ENCODE results near the gene KDELR1. TPM values are rescaled to one million over a fixed set of nuclear protein-coding genes. Genes with fewer than 3 reads are reported as not detected.
A peak's percentile ranks its signal among the peaks of the same experiment; 100 is the strongest.

Gene KDELR1
- total and polyA plus RNA-seq, 12 donors, result 63.4 to 201 (median 153) TPM

DNA sequence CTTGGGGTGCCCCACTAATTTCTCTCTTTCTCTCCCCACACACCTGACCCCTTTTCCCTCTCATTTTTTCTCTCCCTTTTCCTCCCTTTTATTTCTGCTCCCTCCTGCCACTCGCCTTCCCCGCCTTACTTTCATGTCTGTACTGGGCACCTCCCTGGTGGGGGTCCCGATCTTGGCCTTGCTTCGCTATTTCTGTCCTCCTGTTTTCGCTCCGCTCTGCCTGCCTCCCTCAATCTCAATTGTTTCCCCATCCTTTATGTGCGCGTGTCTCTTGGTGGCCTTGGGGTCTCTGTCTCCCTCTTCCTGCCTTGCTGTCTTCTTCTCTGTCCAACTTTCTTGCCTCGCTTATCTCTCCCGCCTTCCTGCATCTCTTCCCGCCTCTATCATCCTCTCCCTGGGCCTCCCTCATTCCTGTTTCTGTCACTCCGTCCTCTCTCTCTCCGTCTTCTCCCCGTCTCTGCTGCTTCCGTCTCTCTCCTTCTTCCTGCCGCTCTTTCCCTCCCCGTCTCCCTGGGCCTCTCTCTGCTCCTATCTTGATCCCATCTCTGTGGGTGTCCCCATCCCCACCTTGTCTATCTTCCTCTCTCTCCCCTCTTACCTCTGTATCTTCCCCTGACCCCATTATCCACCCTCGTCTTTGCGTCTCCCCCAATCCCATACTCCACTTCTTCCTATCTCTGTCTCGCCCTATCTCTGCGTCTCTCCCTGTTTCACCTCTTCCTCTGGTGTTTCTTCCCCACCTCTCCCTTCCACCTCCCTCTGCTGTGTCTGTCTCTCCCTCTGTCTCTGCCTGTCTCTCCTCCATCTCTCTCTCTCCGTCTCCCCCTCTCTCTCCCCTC is 6.1 kb upstream of the KDELR1 start:
- no peak for TF ChIP-seq POLR2A (IDR thresholded peaks at IDR 0.05)
- TF ChIP-seq, protein P1, sequence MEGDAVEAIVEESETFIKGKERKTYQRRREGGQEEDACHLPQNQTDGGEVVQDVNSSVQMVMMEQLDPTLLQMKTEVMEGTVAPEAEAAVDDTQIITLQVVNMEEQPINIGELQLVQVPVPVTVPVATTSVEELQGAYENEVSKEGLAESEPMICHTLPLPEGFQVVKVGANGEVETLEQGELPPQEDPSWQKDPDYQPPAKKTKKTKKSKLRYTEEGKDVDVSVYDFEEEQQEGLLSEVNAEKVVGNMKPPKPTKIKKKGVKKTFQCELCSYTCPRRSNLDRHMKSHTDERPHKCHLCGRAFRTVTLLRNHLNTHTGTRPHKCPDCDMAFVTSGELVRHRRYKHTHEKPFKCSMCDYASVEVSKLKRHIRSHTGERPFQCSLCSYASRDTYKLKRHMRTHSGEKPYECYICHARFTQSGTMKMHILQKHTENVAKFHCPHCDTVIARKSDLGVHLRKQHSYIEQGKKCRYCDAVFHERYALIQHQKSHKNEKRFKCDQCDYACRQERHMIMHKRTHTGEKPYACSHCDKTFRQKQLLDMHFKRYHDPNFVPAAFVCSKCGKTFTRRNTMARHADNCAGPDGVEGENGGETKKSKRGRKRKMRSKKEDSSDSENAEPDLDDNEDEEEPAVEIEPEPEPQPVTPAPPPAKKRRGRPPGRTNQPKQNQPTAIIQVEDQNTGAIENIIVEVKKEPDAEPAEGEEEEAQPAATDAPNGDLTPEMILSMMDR (IDR thresholded peaks at IDR 0.05), result no peak
- H3K4me1 ChIP-seq (replicated peaks in 1 of 2), result peaks cover 0 to 6% of the 10 kb centered on the region in 2 donors
- DNase-seq, result no peak
- peak overlapping the region in 1 of 4 donors; percentile 52 for H3K4me3 ChIP-seq
- H3K9me3 ChIP-seq (replicated peaks in 1 of 3), result no peaks in the 10 kb centered on the region
- H3K27me3 ChIP-seq, result peaks cover 40% of the 10 kb centered on the region
- no peaks in the 10 kb centered on the region for H3K36me3 ChIP-seq (replicated peaks in 1 of 2)
- no peak overlapping the region for H3K27ac ChIP-seq
- intact Hi-C loops (cut with DNase I), result loop anchor here in 1 of 2 donors (10.0 kb wide), 1 partner anchor 47 kb away; the partner anchor contains the start of gene GRWD1
- WGBS, 4 donors, result 49 to 54% (median 54%) methylated on average over 22 of the region's 22 CpGs

DNA sequence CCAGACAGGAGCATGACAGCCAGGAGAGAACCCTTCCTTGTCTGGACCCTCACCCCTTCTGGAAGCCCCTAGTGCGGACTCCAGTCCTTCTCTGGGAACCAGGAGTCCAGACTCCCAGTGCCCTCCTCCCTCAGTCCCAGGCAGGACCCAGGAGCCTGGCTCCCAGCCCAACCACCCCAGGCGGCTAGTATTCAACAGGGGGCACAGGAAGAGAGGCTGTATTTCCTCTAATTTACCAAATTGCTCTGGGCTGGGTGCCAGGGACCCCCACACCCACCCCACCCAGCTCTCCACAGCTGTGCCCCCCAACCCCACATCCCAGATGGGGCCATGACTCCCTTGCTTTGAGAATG is 5.4 kb upstream of the KDELR1 start:
- no peaks in the 10 kb centered on the region for H3K36me3 ChIP-seq (replicated peaks in 1 of 2)
- 47 to 83% (median 56%) methylated on average over 1 to 2 of the region's 2 CpGs for WGBS, 4 donors
- peaks cover 40% of the 10 kb centered on the region for H3K27me3 ChIP-seq
- TF ChIP-seq, protein P1 (IDR thresholded peaks at IDR 0.05), result no peak
- no peak for TF ChIP-seq POLR2A (IDR thresholded peaks at IDR 0.05)
- no peak overlapping the region for H3K27ac ChIP-seq
- no peaks in the 10 kb centered on the region for H3K9me3 ChIP-seq (replicated peaks in 1 of 3)
- H3K4me3 ChIP-seq, result no peak overlapping the region
- intact Hi-C loops (cut with DNase I), result loop anchor here in 1 of 2 donors (10.0 kb wide), 1 partner anchor 48 kb away; the partner anchor contains the start of gene GRWD1
- H3K4me1 ChIP-seq (replicated peaks in 1 of 2), result peaks cover 0 to 6% of the 10 kb centered on the region in 2 donors
- no peak for DNase-seq

DNA sequence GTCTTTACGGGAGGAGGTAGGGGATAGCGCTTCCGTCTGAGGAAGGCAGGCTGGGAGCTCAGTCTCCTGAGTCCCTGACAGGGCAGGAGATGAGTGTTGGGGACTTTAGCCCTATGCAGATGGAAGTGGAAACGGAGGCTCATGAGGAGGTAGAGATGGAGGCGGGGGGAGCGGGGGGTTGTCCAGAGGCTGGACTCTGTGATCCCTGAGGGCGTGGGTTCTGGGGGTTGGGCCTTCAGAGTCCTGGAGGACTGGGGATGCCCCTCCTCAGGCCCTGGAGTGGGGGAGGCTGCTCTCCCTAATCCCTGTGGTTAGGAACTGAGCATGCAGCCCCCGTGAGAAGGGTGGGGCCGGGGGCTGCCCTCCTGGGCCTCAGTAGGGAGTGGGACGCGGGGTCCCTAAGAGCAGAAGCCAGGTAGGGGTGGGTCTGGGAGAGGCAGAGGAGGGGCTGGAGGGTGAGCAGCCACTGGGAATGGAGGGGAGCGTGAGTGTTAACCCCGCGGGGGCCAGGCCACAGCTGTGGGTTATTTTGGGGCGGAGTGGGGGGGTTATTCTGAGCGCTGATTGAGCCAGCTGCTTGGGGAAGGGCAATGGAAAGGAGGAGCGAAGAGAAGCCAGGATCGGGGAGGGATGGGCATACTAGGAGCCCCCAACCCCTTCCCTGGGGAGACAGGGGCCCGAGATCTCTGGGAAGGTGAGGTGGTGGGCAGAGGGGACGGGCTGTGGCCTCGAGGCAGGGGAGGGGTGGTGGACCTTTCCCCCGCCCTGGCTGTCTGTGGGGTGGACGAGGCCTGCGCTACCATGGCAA is 4.9 kb upstream of the KDELR1 start:
- intact Hi-C loops (cut with DNase I), result loop anchor here in 1 of 2 donors (10.0 kb wide), 1 partner anchor 49 kb away; the partner anchor contains the start of gene GRWD1
- H3K27ac ChIP-seq, result no peak overlapping the region
- WGBS, 4 donors, result 59 to 64% (median 63%) methylated on average over 24 of the region's 24 CpGs

More for the DNA sequence above, 4.9 kb upstream of the KDELR1 start:
- peaks cover 40% of the 10 kb centered on the region for H3K27me3 ChIP-seq
- no peaks in the 10 kb centered on the region for H3K36me3 ChIP-seq (replicated peaks in 1 of 2)
- H3K4me1 ChIP-seq (replicated peaks in 1 of 2), result peaks cover 0 to 6% of the 10 kb centered on the region in 2 donors
- no peak overlapping the region for H3K4me3 ChIP-seq
- TF ChIP-seq, protein P1 (IDR thresholded peaks at IDR 0.05), result no peak
- DNase-seq, result no peak
- no peaks in the 10 kb centered on the region for H3K9me3 ChIP-seq (replicated peaks in 1 of 3)
